HG03378 (cell line): ENCODE measurements around the gene ZKSCAN8.

Source experiments
- ATAC-seq: cut with Tn5 transposase; IDR thresholded peaks from one replicate; pipeline ENCODE4 v1.9.1; 2021; ENCODE audit warnings: mild to moderate bottlenecking, moderate library complexity; ENCODE audit not compliant: unreplicated experiment

The ZKSCAN8 gene

GRCh38 chr6:28139860-28140543, 1.7 kb upstream of the ZKSCAN8 start:
- no peak for ATAC-seq

- no peak for ATAC-seq
Observed at GRCh38 chr6:28140616-28141015, 1.1 kb upstream of the ZKSCAN8 start.

GRCh38 chr6:28142446-28142845, 763 bp downstream of the ZKSCAN8 start:
- ATAC-seq, result no peak

GRCh38 chr6:28145231-28145630, 3.5 kb downstream of the ZKSCAN8 start:
- no peak for ATAC-seq

- no peak for ATAC-seq
Observed at GRCh38 chr6:28152531-28152930, 10.8 kb downstream of the ZKSCAN8 start.

- no peak for ATAC-seq
Observed at GRCh38 chr6:28153546-28153945, 11.9 kb downstream of the ZKSCAN8 start.

GRCh38 chr6:28154357-28154756, 12.7 kb downstream of the ZKSCAN8 start:
- ATAC-seq, result no peak

GRCh38 chr6:28158318-28158717, 16.6 kb downstream of the ZKSCAN8 start:
- no peak for ATAC-seq

GRCh38 chr6:28159029-28159607, 17.4 kb downstream of the ZKSCAN8 start:
- ATAC-seq, result no peak

GRCh38 chr6:28160233-28160632, 18.6 kb downstream of the ZKSCAN8 start:
- no peak for ATAC-seq

GRCh38 chr6:28161410-28162079, 19.9 kb downstream of the ZKSCAN8 start:
- ATAC-seq, result peak; percentile 87

- ATAC-seq, result no peak
Observed at GRCh38 chr6:28165563-28165962, 23.9 kb downstream of the ZKSCAN8 start.

GRCh38 chr6:28167068-28167467, 25.4 kb downstream of the ZKSCAN8 start:
- ATAC-seq, result no peak

- no peak for ATAC-seq
Observed at GRCh38 chr6:28167926-28168325, 26.2 kb downstream of the ZKSCAN8 start.

GRCh38 chr6:28171271-28171670, 29.6 kb downstream of the ZKSCAN8 start:
- ATAC-seq, result no peak

GRCh38 chr6:28172006-28172405, 30.3 kb downstream of the ZKSCAN8 start:
- ATAC-seq, result no peak

GRCh38 chr6:28176373-28176772, 34.7 kb downstream of the ZKSCAN8 start:
- no peak for ATAC-seq

GRCh38 chr6:28182255-28182654, 40.6 kb downstream of the ZKSCAN8 start:
- ATAC-seq, result no peak

- no peak for ATAC-seq
Observed at GRCh38 chr6:28188111-28188979, 46.7 kb downstream of the ZKSCAN8 start.

- ATAC-seq, result no peak
Observed at GRCh38 chr6:28200020-28200419, 58.3 kb downstream of the ZKSCAN8 start.

GRCh38 chr6:28203201-28203600, 61.5 kb downstream of the ZKSCAN8 start:
- ATAC-seq, result no peak
